Gastrocnemius medialis (tissue), 4 donors: ENCODE measurements around the gene PSKH1.

Experiments
- CTCF ChIP-seq, 5 experiments: fragments of 450-650 bp in 3 of 5; fragments of 200-600 bp in 2 of 5; sonication (generic) in 2 of 5; IDR thresholded peaks in 4 of 5; conservative IDR thresholded peaks in 1 of 5; 1 replicate in 4 of 5; 2 replicates in 1 of 5; pipeline ENCODE4 v1.5.1; 2016 to 2019; ENCODE audit warnings: antibody characterized with exemption in 5 of 5, mild to moderate bottlenecking in 3 of 5, moderate library complexity in 3 of 5
- POLR2A ChIP-seq, 2 donors: fragments of 450-650 bp; IDR thresholded peaks; one replicate each; pipeline ENCODE4 v1.6.1; 2017; ENCODE audit warnings: antibody characterized with exemption in 2 of 2, mild to moderate bottlenecking in 2 of 2, moderate library complexity in 2 of 2

DNA sequence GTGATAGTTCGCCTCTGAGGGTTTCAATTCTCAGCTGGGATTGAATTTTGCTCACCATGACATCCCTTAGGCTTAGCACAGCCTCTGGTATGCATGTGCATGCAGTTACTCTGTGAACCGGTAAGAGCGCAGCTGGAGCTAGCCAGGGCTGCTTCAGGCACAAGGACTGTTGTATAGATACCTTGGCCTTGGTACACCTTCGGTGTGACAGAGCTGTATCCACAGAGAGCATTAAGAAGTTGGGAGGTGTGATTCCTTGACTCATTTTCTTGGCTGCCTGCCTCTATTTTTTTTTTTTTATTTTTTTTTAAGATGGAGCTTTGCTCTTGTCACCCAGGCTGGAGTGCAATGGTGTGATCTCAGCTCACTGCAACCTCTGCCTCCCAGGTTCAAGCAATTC, 48.6 kb upstream of the PSKH1 start:
- TF ChIP-seq CTCF (IDR thresholded peaks at IDR 0.05 in 4 of 5, conservative IDR thresholded peaks at IDR 0.05 in 1 of 5): peak in 1 of 5 experiments; percentile 20
- TF ChIP-seq POLR2A (IDR thresholded peaks at IDR 0.05): no peak
